ENCODE results near the gene MTUS2.

MTUS2 gene

GRCh38 chr13:29239653-29240525, 419.8 kb downstream of the MTUS2 start:
- DNase-seq (ENCODE audit: low read depth in 2 of 2), result no peak

GRCh38 chr13:29254626-29255370, 434.7 kb downstream of the MTUS2 start:
- no peak for DNase-seq (ENCODE audit: low read depth in 2 of 2)

- no peak for DNase-seq (ENCODE audit: low read depth in 2 of 2)
Observed at GRCh38 chr13:29255567-29255966, 435.4 kb downstream of the MTUS2 start.

GRCh38 chr13:29260684-29261083, 440.5 kb downstream of the MTUS2 start:
- no peak for DNase-seq (ENCODE audit: low read depth in 2 of 2)

GRCh38 chr13:29266261-29266660, 446.1 kb downstream of the MTUS2 start:
- no peak for DNase-seq (ENCODE audit: low read depth in 2 of 2)

- no peak for DNase-seq (ENCODE audit: low read depth in 2 of 2)
Observed at GRCh38 chr13:29266756-29267733, 446.9 kb downstream of the MTUS2 start.

- DNase-seq (ENCODE audit: low read depth in 2 of 2), result no peak
Observed at GRCh38 chr13:29270271-29270985, 450.3 kb downstream of the MTUS2 start.

GRCh38 chr13:29271606-29272005, 451.5 kb downstream of the MTUS2 start:
- DNase-seq (ENCODE audit: low read depth in 2 of 2), result no peak

GRCh38 chr13:29279356-29280254, 459.5 kb downstream of the MTUS2 start:
- DNase-seq (ENCODE audit: low read depth in 2 of 2), result no peak

- no peak for DNase-seq (ENCODE audit: low read depth in 2 of 2)
Observed at GRCh38 chr13:29281932-29282495, 461.9 kb downstream of the MTUS2 start.

GRCh38 chr13:29284726-29285125, 464.6 kb downstream of the MTUS2 start:
- DNase-seq (ENCODE audit: low read depth in 2 of 2), result no peak

GRCh38 chr13:29287237-29287636, 467.1 kb downstream of the MTUS2 start:
- no peak for DNase-seq (ENCODE audit: low read depth in 2 of 2)

- DNase-seq (ENCODE audit: low read depth in 2 of 2), result no peak
Observed at GRCh38 chr13:29292045-29292444, 471.9 kb downstream of the MTUS2 start.

GRCh38 chr13:29294821-29295220, 474.7 kb downstream of the MTUS2 start:
- DNase-seq (ENCODE audit: low read depth in 2 of 2), result no peak

- no peak for DNase-seq (ENCODE audit: low read depth in 2 of 2)
Observed at GRCh38 chr13:29301027-29301426, 480.9 kb downstream of the MTUS2 start.

GRCh38 chr13:29304148-29304547, 484.0 kb downstream of the MTUS2 start:
- no peak for DNase-seq (ENCODE audit: low read depth in 2 of 2)

- DNase-seq (ENCODE audit: low read depth in 2 of 2), result no peak
Observed at GRCh38 chr13:29310806-29311205, 490.7 kb downstream of the MTUS2 start.

GRCh38 chr13:29315847-29316246, 495.7 kb downstream of the MTUS2 start:
- DNase-seq (ENCODE audit: low read depth in 2 of 2), result no peak

- DNase-seq (ENCODE audit: low read depth in 2 of 2), result no peak
Observed at GRCh38 chr13:29317828-29318227, 497.7 kb downstream of the MTUS2 start.

GRCh38 chr13:29318741-29319140, 498.6 kb downstream of the MTUS2 start:
- DNase-seq (ENCODE audit: low read depth in 2 of 2), result no peak

All from stimulated activated CD8-positive, alpha-beta memory T cell treated with anti-CD3 and anti-CD28 coated beads, Interleukin-7, amount 100 ng/mL, for 1 hour (primary cell).